CD4-positive, alpha-beta T cell treated with Interleukin-4 for 4 hours (primary cell): ENCODE results near the gene C22orf23.
"Not testable (repeated sequence)": the region's sequence is repeated elsewhere in the genome, so short reads cannot be mapped to it uniquely, and the experiment has no call there.

ENCODE experiments used
- DNase-seq: peaks from one replicate; pipeline ENCODE4 v3.0.0-alpha.2; 2020

The C22orf23 gene

GRCh38 chr22:37982151-37982785, 28.9 kb upstream of the C22orf23 start:
- no peak for DNase-seq

GRCh38 chr22:37981282-37982011, 28.0 kb upstream of the C22orf23 start:
- no peak for DNase-seq

GRCh38 chr22:37979782-37980181, 26.4 kb upstream of the C22orf23 start:
- no peak for DNase-seq

- DNase-seq = no peak
Measured at GRCh38 chr22:37976547-37976946, 23.1 kb upstream of the C22orf23 start.

- not testable (repeated sequence) for DNase-seq
Measured at GRCh38 chr22:37976022-37976421, 22.6 kb upstream of the C22orf23 start.

- DNase-seq = no peak
Measured at GRCh38 chr22:37975153-37975552, 21.8 kb upstream of the C22orf23 start.

GRCh38 chr22:37973271-37974170, 20.1 kb upstream of the C22orf23 start:
- no peak for DNase-seq

- DNase-seq = no peak
Measured at GRCh38 chr22:37972527-37972926, 19.1 kb upstream of the C22orf23 start.

- no peak for DNase-seq
Measured at GRCh38 chr22:37971475-37972434, 18.4 kb upstream of the C22orf23 start.

GRCh38 chr22:37970864-37971263, 17.5 kb upstream of the C22orf23 start:
- DNase-seq = no peak

GRCh38 chr22:37968452-37969251, 15.3 kb upstream of the C22orf23 start:
- no peak for DNase-seq

- no peak for DNase-seq
Measured at GRCh38 chr22:37967637-37968451, 14.4 kb upstream of the C22orf23 start.

GRCh38 chr22:37967147-37967546, 13.7 kb upstream of the C22orf23 start:
- DNase-seq = no peak

GRCh38 chr22:37965940-37966664, 12.7 kb upstream of the C22orf23 start:
- no peak for DNase-seq

- DNase-seq = no peak
Measured at GRCh38 chr22:37961062-37961461, 7.7 kb upstream of the C22orf23 start.

- no peak for DNase-seq
Measured at GRCh38 chr22:37959231-37959825, 5.9 kb upstream of the C22orf23 start.

GRCh38 chr22:37957232-37957631, 3.8 kb upstream of the C22orf23 start:
- no peak for DNase-seq

- not testable (repeated sequence) for DNase-seq
Measured at GRCh38 chr22:37955825-37956397, 2.5 kb upstream of the C22orf23 start.

GRCh38 chr22:37954686-37955085, 1.3 kb upstream of the C22orf23 start:
- no peak for DNase-seq
